ENCODE data around the gene HIPK4. TPM values are rescaled to one million over a fixed set of nuclear protein-coding genes. Genes with fewer than 3 reads are reported as not detected.
A peak's percentile ranks its signal among the peaks of the same experiment; 100 is the strongest.

HIPK4 gene
- total RNA-seq, 2 donors from 2014 or later, result not detected

DNA sequence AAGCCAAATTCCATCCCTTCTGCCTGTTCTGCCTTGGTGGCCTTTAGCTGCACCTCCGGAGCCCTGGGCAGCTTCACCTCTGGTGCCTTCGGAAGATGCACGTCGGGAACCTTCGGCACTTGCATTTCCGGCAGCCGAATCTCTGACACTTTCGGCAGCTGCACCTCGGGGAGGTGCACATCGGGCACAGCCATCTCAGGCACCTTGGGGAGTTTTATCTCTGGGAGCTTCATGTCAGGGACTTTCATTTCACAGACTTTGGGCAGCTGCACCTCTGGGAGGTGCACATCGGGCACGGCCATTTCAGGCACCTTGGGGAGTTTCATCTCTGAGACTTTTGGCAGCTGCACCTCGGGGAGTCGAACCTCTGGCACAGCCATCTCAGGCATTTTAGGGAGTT, 6.0 kb upstream of the HIPK4 start:
- WGBS, 2 donors, result 85 to 92% methylated on average over 9 to 14 of the region's 14 CpGs
- ATAC-seq (no peak), DNase-seq (no peak)
- intact Hi-C loops (cut with DNase I), result no loop called here
- no peaks in the 10 kb centered on the region for H3K9me3 ChIP-seq
- H3K36me3 ChIP-seq (replicated peaks in 1 of 2; ENCODE audit: insufficient read depth in 1 of 2, low read depth in 2 of 2), result no peaks in the 10 kb centered on the region
- H3K4me3 ChIP-seq, result no peak overlapping the region
- no peak overlapping the region for H3K27ac ChIP-seq
- no peaks in the 10 kb centered on the region for H3K27me3 ChIP-seq
- no peak for TF ChIP-seq POLR2A (IDR thresholded peaks at IDR 0.05)
- TF ChIP-seq, protein P1, sequence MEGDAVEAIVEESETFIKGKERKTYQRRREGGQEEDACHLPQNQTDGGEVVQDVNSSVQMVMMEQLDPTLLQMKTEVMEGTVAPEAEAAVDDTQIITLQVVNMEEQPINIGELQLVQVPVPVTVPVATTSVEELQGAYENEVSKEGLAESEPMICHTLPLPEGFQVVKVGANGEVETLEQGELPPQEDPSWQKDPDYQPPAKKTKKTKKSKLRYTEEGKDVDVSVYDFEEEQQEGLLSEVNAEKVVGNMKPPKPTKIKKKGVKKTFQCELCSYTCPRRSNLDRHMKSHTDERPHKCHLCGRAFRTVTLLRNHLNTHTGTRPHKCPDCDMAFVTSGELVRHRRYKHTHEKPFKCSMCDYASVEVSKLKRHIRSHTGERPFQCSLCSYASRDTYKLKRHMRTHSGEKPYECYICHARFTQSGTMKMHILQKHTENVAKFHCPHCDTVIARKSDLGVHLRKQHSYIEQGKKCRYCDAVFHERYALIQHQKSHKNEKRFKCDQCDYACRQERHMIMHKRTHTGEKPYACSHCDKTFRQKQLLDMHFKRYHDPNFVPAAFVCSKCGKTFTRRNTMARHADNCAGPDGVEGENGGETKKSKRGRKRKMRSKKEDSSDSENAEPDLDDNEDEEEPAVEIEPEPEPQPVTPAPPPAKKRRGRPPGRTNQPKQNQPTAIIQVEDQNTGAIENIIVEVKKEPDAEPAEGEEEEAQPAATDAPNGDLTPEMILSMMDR (IDR thresholded peaks at IDR 0.05), result no peak
- H3K4me1 ChIP-seq, result no peaks in the 10 kb centered on the region

- WGBS, 2 donors, result 0 to 69% methylated on average over 1 to 13 of the region's 13 CpGs
- DNase-seq, result no peak
- intact Hi-C loops (cut with DNase I), result no loop called here
- ATAC-seq, result no peak
- TF ChIP-seq POLR2A (IDR thresholded peaks at IDR 0.05), result no peak
- TF ChIP-seq, protein P1 (IDR thresholded peaks at IDR 0.05), result no peak
- no peaks in the 10 kb centered on the region for H3K9me3 ChIP-seq
- no peaks in the 10 kb centered on the region for H3K36me3 ChIP-seq (replicated peaks in 1 of 2; ENCODE audit: insufficient read depth in 1 of 2, low read depth in 2 of 2)
- no peak overlapping the region for H3K27ac ChIP-seq
- no peaks in the 10 kb centered on the region for H3K27me3 ChIP-seq
- H3K4me1 ChIP-seq, result no peaks in the 10 kb centered on the region
- H3K4me3 ChIP-seq, result no peak overlapping the region
These were observed 4.8 kb upstream of the HIPK4 start for GRCh38 chr19:40394816-40395210.

- no peak overlapping the region for H3K27ac ChIP-seq
- intact Hi-C loops (cut with DNase I), result no loop called here
- H3K4me3 ChIP-seq, result no peak overlapping the region
These were observed 4.2 kb upstream of the HIPK4 start for GRCh38 chr19:40393894-40394815.

DNA sequence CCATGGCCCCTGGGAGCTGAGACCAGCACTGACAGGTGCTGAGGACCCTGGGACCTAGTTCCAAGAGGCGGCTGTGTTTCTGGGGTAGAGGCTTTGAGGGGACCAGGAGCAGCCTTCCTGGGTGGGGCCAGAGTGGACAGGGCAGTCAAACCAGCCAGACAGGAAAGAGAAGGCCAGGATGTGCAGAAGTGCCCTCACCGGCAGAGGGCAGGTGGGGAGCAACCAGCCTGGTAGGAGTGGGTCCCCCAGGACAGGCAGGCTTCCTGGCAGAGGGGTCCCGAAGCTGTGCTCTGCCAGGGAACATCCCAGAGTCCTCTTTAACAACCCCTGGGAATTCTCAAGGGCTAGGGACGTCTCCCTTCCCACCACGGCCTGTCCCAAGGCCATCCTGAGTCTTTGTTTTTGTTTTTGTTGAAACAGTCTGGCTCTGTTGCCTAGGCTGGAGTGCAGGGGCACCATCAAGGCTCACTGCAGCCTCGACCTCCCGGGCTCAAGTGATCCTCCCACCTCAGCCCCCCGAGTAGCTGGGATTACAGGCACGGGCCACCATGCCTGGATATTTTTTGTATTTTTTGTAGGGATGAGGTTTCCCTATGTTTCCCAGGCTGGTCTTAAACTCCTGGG, 3.0 kb upstream of the HIPK4 start:
- Histone ChIP-seq H3K4me1 (no peaks in the 10 kb centered on the region), H3K27me3 (no peaks in the 10 kb centered on the region), H3K9me3 (no peaks in the 10 kb centered on the region), H3K4me3 (no peak overlapping the region), H3K36me3 (replicated peaks in 1 of 2; ENCODE audit: insufficient read depth in 1 of 2, low read depth in 2 of 2) (no peaks in the 10 kb centered on the region), H3K27ac (no peak overlapping the region)
- DNase-seq, result peak in 3 of 4 donors; percentile 25 to 38 (median 33)
- 38 to 39% methylated on average over 7 to 9 of the region's 9 CpGs for WGBS, 2 donors
- no peak for ATAC-seq
- intact Hi-C loops (cut with DNase I), result no loop called here
- no peak for TF ChIP-seq POLR2A (IDR thresholded peaks at IDR 0.05)
- TF ChIP-seq, protein P1 (IDR thresholded peaks at IDR 0.05), result peak in 4 of 7 experiments; percentile 15 to 36 (median 20)

More at GRCh38 chr19:40393894-40394815, 4.2 kb upstream of the HIPK4 start:
- H3K36me3 ChIP-seq (replicated peaks in 1 of 2; ENCODE audit: insufficient read depth in 1 of 2, low read depth in 2 of 2), result no peaks in the 10 kb centered on the region
- H3K27me3 ChIP-seq, result no peaks in the 10 kb centered on the region
- WGBS, 2 donors, result 76 to 81% methylated on average over 15 to 29 of the region's 41 CpGs
- DNase-seq (no peak), ATAC-seq (no peak)
- H3K4me1 ChIP-seq, result no peaks in the 10 kb centered on the region
- TF ChIP-seq, protein P1 (IDR thresholded peaks at IDR 0.05), result no peak
- TF ChIP-seq POLR2A (IDR thresholded peaks at IDR 0.05), result no peak
- no peaks in the 10 kb centered on the region for H3K9me3 ChIP-seq
